Thyroid gland (tissue), 4 donors: ENCODE measurements around the gene RTP5. TPM values are rescaled to one million over a fixed set of nuclear protein-coding genes. Genes with fewer than 3 reads are reported as not detected.

Experiments used
- DNase-seq, 2 donors: peaks; one replicate each; pipeline ENCODE4 v3.0.0-alpha.2; 2019
- H3K27ac ChIP-seq, 3 donors: fragments of 200-600 bp; sonication (generic); 1 replicate in 2 of 3; 2 replicates in 1 of 3; pipeline ENCODE4 v1.5.1; 2016 to 2019; ENCODE audit warnings: mild to moderate bottlenecking in 1 of 3, moderate library complexity in 1 of 3
- H3K27me3 ChIP-seq: fragments of 200-600 bp; sonication (generic); one replicate; pipeline ENCODE4 v1.5.1; 2019
- H3K36me3 ChIP-seq, 2 donors: fragments of 200-600 bp; sonication (generic); one replicate each; pipeline ENCODE4 v1.5.1; 2016 to 2019
- H3K4me1 ChIP-seq, 2 donors: fragments of 200-600 bp; sonication (generic); one replicate each; pipeline ENCODE4 v1.5.1; 2017 to 2019
- H3K4me3 ChIP-seq, 3 donors: fragments of 200-600 bp; sonication (generic); replicated peaks in 1 of 3; 1 replicate in 2 of 3; 2 replicates in 1 of 3; pipeline ENCODE4 v1.5.1; 2016; ENCODE audit warnings: mild to moderate bottlenecking in 1 of 3
- H3K9me3 ChIP-seq: fragments of 200-600 bp; sonication (generic); one replicate; pipeline ENCODE4 v1.5.1; 2017
- CTCF ChIP-seq, 6 experiments: fragments of 200-600 bp in 3 of 6; fragments of 450-650 bp in 3 of 6; sonication (generic) in 3 of 6; IDR thresholded peaks; one replicate each; pipeline ENCODE4 v1.5.1; 2016 to 2019; ENCODE audit warnings: antibody characterized with exemption in 6 of 6, mild to moderate bottlenecking in 2 of 6, inconsistent platforms in 1 of 6, moderate library complexity in 1 of 6
- POLR2A ChIP-seq, 2 donors: fragments of 450-650 bp; IDR thresholded peaks; one replicate each; pipeline ENCODE4 v1.6.1; 2017; ENCODE audit warnings: antibody characterized with exemption in 2 of 2, mild to moderate bottlenecking in 2 of 2, moderate library complexity in 1 of 2
- WGBS, 2 donors: methylation state at CpG; one replicate each; pipeline ENCODE4 v1.1.5; 2017; 5-methylcytosine and 5-hydroxymethylcytosine counted together
- intact Hi-C: fragments of 100-400 bp; cut with DNase I; formaldehyde crosslinking; loops from one replicate; pipeline ENCODE4 v1.15.1; 2023
- total RNA-seq, 4 donors: library from RNA; depleted of rRNA; stranded (reverse); fragments of >200 nt; gene quantifications; one replicate each; pipeline ENCODE4 v1.2.3, GENCODE V29; 2016

RTP5 gene
- total RNA-seq, 4 donors from 2014 or later: 0.13 TPM; not detected in 3

- Histone ChIP-seq H3K27ac (peak overlapping the region in 2 of 3 donors; percentile 76 to 83), H3K4me3 (no peak overlapping the region), H3K27me3 (no peaks in the 10 kb centered on the region), H3K36me3 (no peaks in the 10 kb centered on the region), H3K9me3 (no peaks in the 10 kb centered on the region), H3K4me1 (peaks cover 15 to 47% of the 10 kb centered on the region in 2 donors)
- TF ChIP-seq POLR2A (IDR thresholded peaks at IDR 0.05): no peak
- TF ChIP-seq CTCF (IDR thresholded peaks at IDR 0.05): no peak
- intact Hi-C loops: no loop called here
- 93 to 94% methylated on average over 8 to 18 of the region's 23 CpGs for WGBS, 2 donors
- no peak for DNase-seq
Measured at GRCh38 chr2:241894056-241894641, 24.6 kb downstream of the RTP5 start.

- intact Hi-C loops: no loop called here
- DNase-seq: peak; percentile 74 to 87
Measured at GRCh38 chr2:241894681-241895426, 25.3 kb downstream of the RTP5 start.

GRCh38 chr2:241895427-241895711 lies 25.8 kb downstream of the RTP5 start:
- H3K4me3 ChIP-seq: no peak overlapping the region
- peaks cover 20 to 59% of the 10 kb centered on the region in 2 donors for H3K4me1 ChIP-seq
- 70% methylated on average over 7 of the region's 11 CpGs; no CpG with 5 or more reads in 1 of the 2 donors for WGBS, 2 donors
- H3K27me3 ChIP-seq: no peaks in the 10 kb centered on the region
- no peaks in the 10 kb centered on the region for H3K36me3 ChIP-seq
- H3K27ac ChIP-seq: peak overlapping the region; percentile 41 to 83 (median 76)
- H3K9me3 ChIP-seq: no peaks in the 10 kb centered on the region
- DNase-seq: no peak
- intact Hi-C loops: no loop called here
- TF ChIP-seq POLR2A (IDR thresholded peaks at IDR 0.05): no peak

More at GRCh38 chr2:241894681-241895426, 25.3 kb downstream of the RTP5 start:
- TF ChIP-seq POLR2A (IDR thresholded peaks at IDR 0.05) (no peak), CTCF (IDR thresholded peaks at IDR 0.05) (no peak)
- no peak overlapping the region for H3K4me3 ChIP-seq
- H3K27me3 ChIP-seq: no peaks in the 10 kb centered on the region
- H3K36me3 ChIP-seq: no peaks in the 10 kb centered on the region
- H3K9me3 ChIP-seq: no peaks in the 10 kb centered on the region
- 39 to 48% methylated on average over 9 to 16 of the region's 28 CpGs for WGBS, 2 donors
- peak overlapping the region; percentile 41 to 83 (median 76) for H3K27ac ChIP-seq
- peaks cover 19 to 54% of the 10 kb centered on the region in 2 donors for H3K4me1 ChIP-seq

GRCh38 chr2:241895712-241896641 lies 26.4 kb downstream of the RTP5 start:
- Histone ChIP-seq H3K27ac (peak overlapping the region; percentile 41 to 83 (median 76)), H3K9me3 (no peaks in the 10 kb centered on the region), H3K27me3 (no peaks in the 10 kb centered on the region), H3K4me1 (peaks cover 27 to 66% of the 10 kb centered on the region in 2 donors), H3K4me3 (no peak overlapping the region), H3K36me3 (no peaks in the 10 kb centered on the region)
- intact Hi-C loops: no loop called here
- TF ChIP-seq CTCF (IDR thresholded peaks at IDR 0.05) (no peak), POLR2A (IDR thresholded peaks at IDR 0.05) (no peak)
- DNase-seq: peak; percentile 27 to 59
- 36 to 76% methylated on average over 6 to 23 of the region's 26 CpGs for WGBS, 2 donors

- Histone ChIP-seq H3K4me3 (no peak overlapping the region), H3K36me3 (no peaks in the 10 kb centered on the region), H3K9me3 (no peaks in the 10 kb centered on the region), H3K27me3 (no peaks in the 10 kb centered on the region), H3K4me1 (peaks cover 33 to 69% of the 10 kb centered on the region in 2 donors), H3K27ac (peak overlapping the region in 2 of 3 donors; percentile 17 to 36)
- intact Hi-C loops: no loop called here
- WGBS, 2 donors: 90 to 92% methylated on average over 10 of the region's 10 CpGs
- DNase-seq: no peak
- TF ChIP-seq POLR2A (IDR thresholded peaks at IDR 0.05): no peak
- TF ChIP-seq CTCF (IDR thresholded peaks at IDR 0.05): no peak
Measured at GRCh38 chr2:241896746-241897201, 27.2 kb downstream of the RTP5 start.
